ENCODE results near the gene EXOC3. TPM values are rescaled to one million over a fixed set of nuclear protein-coding genes. Genes with fewer than 3 reads are reported as not detected.
"Not testable (repeated sequence)": the region's sequence is repeated elsewhere in the genome, so short reads cannot be mapped to it uniquely, and the experiment has no call there.

Gene EXOC3
- total and polyA plus RNA-seq, 2 of the 4 experiments (the other 2 are of a cell fraction), result 35.1 to 47.5 TPM

DNA sequence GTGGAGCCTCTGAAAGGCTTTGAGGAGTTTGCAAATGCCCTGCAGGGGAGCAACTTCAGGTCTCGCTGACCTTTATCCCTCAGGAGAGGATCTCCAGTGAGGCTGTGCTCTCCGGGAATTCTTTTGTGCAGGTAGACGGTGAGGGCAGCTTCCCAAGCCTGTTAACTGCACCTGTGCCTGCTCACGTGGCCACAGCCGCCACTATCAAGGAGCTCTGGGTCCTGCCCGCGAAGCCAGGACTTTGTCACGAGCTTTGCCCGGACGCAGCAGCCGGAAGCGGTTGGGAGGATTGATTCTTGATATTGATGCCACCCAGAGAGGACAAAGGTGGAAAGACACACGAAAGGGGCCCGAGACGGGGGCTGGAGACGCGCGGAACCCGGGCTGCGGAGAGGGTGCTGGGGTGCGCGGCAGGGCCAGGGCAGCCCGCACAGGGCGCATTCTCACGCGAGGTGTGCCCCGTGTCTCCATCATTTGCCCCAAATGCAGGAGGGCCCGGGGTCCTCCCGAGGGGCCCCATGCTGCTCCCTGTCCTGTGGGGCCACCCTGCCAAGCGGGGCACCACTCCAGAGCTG, 63.1 kb downstream of the EXOC3 start:
- no peak overlapping the region for H2BK15ac ChIP-seq (ENCODE audit: low read depth, low read length)
- in situ Hi-C loops (cut with MboI; ENCODE audit: low sequenced_read_pairs) (no loop called here), dilution Hi-C loops (cut with HindIII; ENCODE audit: low sequenced_read_pairs, unreplicated experiment) (no loop called here), intact Hi-C loops (cut with micrococcal nuclease) (no loop called here)
- H3K56ac ChIP-seq (ENCODE audit: extremely low read depth, insufficient read depth, low read length), result no peak overlapping the region
- H3K79me1 ChIP-seq (ENCODE audit: low read depth in 1 of 2, low read length in 2 of 2), result no peaks in the 10 kb centered on the region
- H2BK20ac ChIP-seq (ENCODE audit: low read depth, low read length), result no peak overlapping the region
- no peak overlapping the region for H2BK5ac ChIP-seq (ENCODE audit: low read depth, low read length, poor library complexity, severe bottlenecking)
- no peak overlapping the region for H3K23ac ChIP-seq (ENCODE audit: low read depth, low read length)
- no peaks in the 10 kb centered on the region for H4K20me1 ChIP-seq (ENCODE audit: insufficient read depth, low read length)
- H4K5ac ChIP-seq (ENCODE audit: low read depth, low read length), result no peak overlapping the region
- no peak overlapping the region for H3K27ac ChIP-seq (ENCODE audit: insufficient read depth, low read length)
- H3K4me2 ChIP-seq (ENCODE audit: low read depth, low read length), result no peak overlapping the region
- no peaks in the 10 kb centered on the region for H3K4me1 ChIP-seq (ENCODE audit: control insufficient read depth, insufficient read depth, low read length)
- no peak overlapping the region for H4K91ac ChIP-seq (ENCODE audit: insufficient read depth, low read depth, low read length)
- no peak overlapping the region for H3K4me3 ChIP-seq (ENCODE audit: insufficient read depth, low read depth, low read length)
- TF ChIP-seq NFE2L2 (IDR thresholded peaks at IDR 0.05; ENCODE audit: low read depth, low read length), result no peak
- no peak for TF ChIP-seq USF2 (IDR thresholded peaks at IDR 0.05; ENCODE audit: low read depth, low read length)
- no peak for TF ChIP-seq CHD1 (IDR thresholded peaks at IDR 0.05; ENCODE audit: low read depth, low read length)
- TF ChIP-seq RCOR1 (IDR thresholded peaks at IDR 0.05; ENCODE audit: insufficient replicate concordance, low read length), result no peak
- TF ChIP-seq RAD21 (IDR thresholded peaks at IDR 0.05; ENCODE audit: low read length), result no peak
- no TSS peak for BruUV-seq (replicated peaks)
- ChIA-PET POLR2A (ENCODE audit: unreplicated experiment) (no interaction called here), CTCF (interaction anchor here (0.9 kb wide), 1 partner anchor 13 kb away, joined by 3 read pairs; no protein-coding TSS in a partner anchor)
- H2BK120ac ChIP-seq (ENCODE audit: low read depth, low read length), result no peak overlapping the region
- DNase-seq (no peak), ATAC-seq (ENCODE audit: low read depth) (no peak)
- WGBS, 2 experiments (ENCODE audit: extremely low coverage in 2 of 2, insufficient read length in 1 of 2), result 60% methylated on average over 18 of the region's 30 CpGs; no CpG with 5 or more reads in 1 of the 2 experiments
- H2AK9ac ChIP-seq (replicated peaks; ENCODE audit: low read depth, low read length, poor library complexity), result no peak overlapping the region
- H2AFZ ChIP-seq (replicated peaks; ENCODE audit: low read length, poor library complexity), result no peak overlapping the region
- H3K4ac ChIP-seq (ENCODE audit: low read depth, low read length), result no peak overlapping the region
- H3K14ac ChIP-seq (replicated peaks; ENCODE audit: low read depth, low read length), result no peak overlapping the region
- H2AK5ac ChIP-seq (ENCODE audit: low read depth, low read length), result no peak overlapping the region
- H3K9me3 ChIP-seq (ENCODE audit: control insufficient read depth, insufficient read depth, low read length), result no peaks in the 10 kb centered on the region; the same call in 1 of the 2 replicates
- H4K8ac ChIP-seq (ENCODE audit: low read depth in 2 of 2, low read length in 2 of 2), result no peak overlapping the region
- H3K36me3 ChIP-seq (ENCODE audit: control insufficient read depth, insufficient read depth, low read length), result no peaks in the 10 kb centered on the region
- no peaks in the 10 kb centered on the region for H3K9me1 ChIP-seq (ENCODE audit: insufficient read depth, low read length)
- no peak overlapping the region for H3K18ac ChIP-seq (ENCODE audit: low read depth, low read length)
- H3K9ac ChIP-seq (ENCODE audit: low read depth, low read length), result no peak overlapping the region
- H3K27me3 ChIP-seq (ENCODE audit: control insufficient read depth, insufficient read depth, low read length), result peaks cover 40% of the 10 kb centered on the region

DNA sequence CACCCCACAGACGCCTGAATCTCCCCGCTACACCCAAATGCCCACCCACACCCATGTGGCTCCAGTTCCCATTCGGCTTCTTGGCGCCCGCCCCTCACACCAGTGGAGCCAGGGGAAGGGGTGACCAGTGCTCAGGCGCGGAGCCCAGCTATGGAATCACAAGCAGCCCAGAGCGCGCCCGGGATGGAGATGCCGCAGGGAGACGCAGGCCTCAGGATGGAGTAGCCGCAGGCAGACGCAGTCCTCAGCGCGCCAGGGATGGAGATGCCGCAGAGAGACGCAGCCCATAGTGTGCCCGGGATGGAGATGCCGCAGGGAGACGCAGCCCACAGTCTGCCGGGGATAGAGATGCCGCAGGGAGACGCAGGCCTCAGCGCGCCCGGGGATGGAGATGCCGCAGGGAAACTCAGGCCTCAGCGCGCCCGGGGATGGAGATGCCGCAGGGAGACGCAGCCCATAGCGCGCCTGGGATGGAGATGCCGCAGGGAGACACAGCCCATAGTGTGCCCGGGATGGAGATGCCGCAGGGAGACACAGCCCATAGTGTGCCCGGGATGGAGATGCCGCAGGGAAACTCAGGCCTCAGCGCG, 65.1 kb downstream of the EXOC3 start:
- H4K8ac ChIP-seq (ENCODE audit: low read depth in 2 of 2, low read length in 2 of 2); H3K36me3 ChIP-seq (ENCODE audit: control insufficient read depth, insufficient read depth, low read length); H2AK5ac ChIP-seq (ENCODE audit: low read depth, low read length); in situ Hi-C loops (cut with MboI; ENCODE audit: low sequenced_read_pairs); dilution Hi-C loops (cut with HindIII; ENCODE audit: low sequenced_read_pairs, unreplicated experiment); H2AK9ac ChIP-seq (replicated peaks; ENCODE audit: low read depth, low read length, poor library complexity); H3K79me1 ChIP-seq (ENCODE audit: low read depth in 1 of 2, low read length in 2 of 2); H4K91ac ChIP-seq (ENCODE audit: insufficient read depth, low read depth, low read length); H2BK120ac ChIP-seq (ENCODE audit: low read depth, low read length); H2AFZ ChIP-seq (replicated peaks; ENCODE audit: low read length, poor library complexity); H3K18ac ChIP-seq (ENCODE audit: low read depth, low read length); H3K23ac ChIP-seq (ENCODE audit: low read depth, low read length); H2BK15ac ChIP-seq (ENCODE audit: low read depth, low read length); H3K4me3 ChIP-seq (ENCODE audit: insufficient read depth, low read depth, low read length); intact Hi-C loops (cut with micrococcal nuclease); H2BK5ac ChIP-seq (ENCODE audit: low read depth, low read length, poor library complexity, severe bottlenecking); POLR2A ChIA-PET (ENCODE audit: unreplicated experiment); H3K27ac ChIP-seq (ENCODE audit: insufficient read depth, low read length); BruUV-seq (replicated peaks); H3K4me1 ChIP-seq (ENCODE audit: control insufficient read depth, insufficient read depth, low read length); H3K9ac ChIP-seq (ENCODE audit: low read depth, low read length); H2BK20ac ChIP-seq (ENCODE audit: low read depth, low read length); ATAC-seq (ENCODE audit: low read depth); H4K5ac ChIP-seq (ENCODE audit: low read depth, low read length); H3K4me2 ChIP-seq (ENCODE audit: low read depth, low read length); H3K9me1 ChIP-seq (ENCODE audit: insufficient read depth, low read length); H3K9me3 ChIP-seq (ENCODE audit: control insufficient read depth, insufficient read depth, low read length); H3K14ac ChIP-seq (replicated peaks; ENCODE audit: low read depth, low read length); H3K4ac ChIP-seq (ENCODE audit: low read depth, low read length); H4K20me1 ChIP-seq (ENCODE audit: insufficient read depth, low read length); DNase-seq; CTCF ChIA-PET; H3K56ac ChIP-seq (ENCODE audit: extremely low read depth, insufficient read depth, low read length): not testable (repeated sequence)
- 93% methylated on average over 35 of the region's 42 CpGs; no CpG with 5 or more reads in 1 of the 2 experiments for WGBS, 2 experiments (ENCODE audit: extremely low coverage in 2 of 2, insufficient read length in 1 of 2)
- H3K27me3 ChIP-seq (ENCODE audit: control insufficient read depth, insufficient read depth, low read length), result peaks cover 37% of the 10 kb centered on the region
